ENCODE results near the gene FAM24B.

DNA sequence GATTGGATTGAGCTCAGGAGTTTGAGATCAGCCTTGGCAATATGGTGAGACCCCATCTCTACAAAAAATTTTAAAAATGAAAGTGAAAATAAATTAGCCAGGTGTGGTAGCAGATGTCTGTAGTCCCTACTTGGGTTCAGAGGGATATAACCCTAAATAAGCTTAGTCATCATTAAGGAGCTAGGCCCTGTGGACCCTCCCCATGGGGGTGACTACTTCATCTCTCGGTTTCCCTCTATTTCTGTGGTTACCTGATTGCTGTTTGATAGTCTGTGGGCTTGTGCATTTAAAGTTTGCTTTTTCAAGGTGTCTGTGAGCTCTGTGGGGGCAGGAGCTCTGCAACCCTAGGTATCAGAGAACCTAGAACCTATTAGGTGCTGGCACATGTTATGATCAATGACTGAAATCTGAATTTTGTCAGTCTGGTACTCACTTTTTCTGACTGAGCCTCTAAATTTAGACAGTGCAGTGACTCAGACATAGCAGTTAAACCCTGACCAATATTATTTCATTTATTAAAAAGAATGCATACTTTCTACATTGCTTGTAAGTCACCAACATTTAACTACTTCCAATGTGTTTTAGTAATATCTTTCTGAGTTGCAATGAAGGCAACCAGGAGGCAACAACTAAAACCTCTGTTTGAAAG is 25.6 kb downstream of the FAM24B start:
- TF ChIP-seq, protein P1, sequence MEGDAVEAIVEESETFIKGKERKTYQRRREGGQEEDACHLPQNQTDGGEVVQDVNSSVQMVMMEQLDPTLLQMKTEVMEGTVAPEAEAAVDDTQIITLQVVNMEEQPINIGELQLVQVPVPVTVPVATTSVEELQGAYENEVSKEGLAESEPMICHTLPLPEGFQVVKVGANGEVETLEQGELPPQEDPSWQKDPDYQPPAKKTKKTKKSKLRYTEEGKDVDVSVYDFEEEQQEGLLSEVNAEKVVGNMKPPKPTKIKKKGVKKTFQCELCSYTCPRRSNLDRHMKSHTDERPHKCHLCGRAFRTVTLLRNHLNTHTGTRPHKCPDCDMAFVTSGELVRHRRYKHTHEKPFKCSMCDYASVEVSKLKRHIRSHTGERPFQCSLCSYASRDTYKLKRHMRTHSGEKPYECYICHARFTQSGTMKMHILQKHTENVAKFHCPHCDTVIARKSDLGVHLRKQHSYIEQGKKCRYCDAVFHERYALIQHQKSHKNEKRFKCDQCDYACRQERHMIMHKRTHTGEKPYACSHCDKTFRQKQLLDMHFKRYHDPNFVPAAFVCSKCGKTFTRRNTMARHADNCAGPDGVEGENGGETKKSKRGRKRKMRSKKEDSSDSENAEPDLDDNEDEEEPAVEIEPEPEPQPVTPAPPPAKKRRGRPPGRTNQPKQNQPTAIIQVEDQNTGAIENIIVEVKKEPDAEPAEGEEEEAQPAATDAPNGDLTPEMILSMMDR (IDR thresholded peaks at IDR 0.05), result no peak
- no peak for TF ChIP-seq POLR2A (IDR thresholded peaks at IDR 0.05)
